Endothelial cell of umbilical vein (primary cell): Measurements from ENCODE around the gene NPTN. TPM values are rescaled to one million over a fixed set of nuclear protein-coding genes. Genes with fewer than 3 reads are reported as not detected.

Source experiments
- BruUV-seq: library from RNA; stranded (reverse); fragments of 400-500 nt; replicated peaks from 2 replicates; lab custom pipeline; 2021; lab: Mats Ljungman, UMichigan
- CTCF ChIA-PET: fragments of 300-600, 350-600 bp; sonication (Branson Sonifier 250); formaldehyde crosslinking; loops from one replicate; lab custom pipeline; 2021; ENCODE audit warnings: antibody characterized with exemption, inconsistent platforms; lab: Charles Lee
- POLR2A ChIA-PET: fragments of 300-600, 350-600 bp; sonication (Branson Sonifier 250); formaldehyde crosslinking; loops from one replicate; lab custom pipeline; 2021; ENCODE audit warnings: antibody characterized with exemption, inconsistent platforms; lab: Charles Lee
- DNase-seq: peaks from one replicate; pipeline ENCODE4 v3.0.0-alpha.2; 2011; ENCODE audit warnings: low read depth, low spot score
- FAIRE-seq: peaks from 2 replicates; lab custom pipeline; 2011; peaks lifted over from hg19 to GRCh38; lab: Jason Lieb, UNC
- H2AFZ ChIP-seq: 2 replicates; pipeline ENCODE4 v1.6.0; 2012; ENCODE audit warnings: low read depth, low read length, control low read depth, inconsistent platforms
- H3K27ac ChIP-seq: 2 replicates; pipeline ENCODE4 v1.5.1; 2011; ENCODE audit warnings: low read depth, mild to moderate bottlenecking, control low read depth, low read length, moderate library complexity; ENCODE audit not compliant: insufficient read depth
- H3K27me3 ChIP-seq, 2 experiments: 2 replicates each; pipeline versions ENCODE4 v1.6.0 to v1.6.1; 2011; ENCODE audit warnings: low read length in 2 of 2, mixed read lengths in 1 of 2; ENCODE audit not compliant: control insufficient read depth in 2 of 2, insufficient read depth in 2 of 2
- H3K36me3 ChIP-seq, 2 experiments: 2 replicates in 1 of 2; 3 replicates in 1 of 2; pipeline ENCODE4 v1.5.1; 2011; ENCODE audit warnings: low read length in 2 of 2, mild to moderate bottlenecking in 1 of 2, moderate library complexity in 1 of 2; ENCODE audit not compliant: control insufficient read depth in 2 of 2, insufficient read depth in 2 of 2; ENCODE audit errors: extremely low read depth in 1 of 2
- H3K4me1 ChIP-seq: 3 replicates; pipeline ENCODE4 v1.5.1; 2011; ENCODE audit warnings: mild to moderate bottlenecking, low read length; ENCODE audit not compliant: control insufficient read depth, insufficient read depth; ENCODE audit errors: extremely low read depth
- H3K4me2 ChIP-seq: 2 replicates; pipeline ENCODE4 v1.6.1; 2011; ENCODE audit warnings: low read length, control low read depth, mixed read lengths; ENCODE audit not compliant: insufficient read depth
- H3K4me3 ChIP-seq, 3 experiments: fragments of 200-600 bp in 1 of 3; sonication (generic), shearing (Covaris generic) in 1 of 3; replicated peaks in 1 of 3; 2 replicates each; pipeline ENCODE4 v1.5.1; 2011 to 2016; ENCODE audit warnings: control low read depth in 3 of 3, low read length in 3 of 3, mild to moderate bottlenecking in 2 of 3, inconsistent platforms in 1 of 3, low read depth in 1 of 3, moderate library complexity in 1 of 3; ENCODE audit not compliant: insufficient read depth in 1 of 3
- H3K79me2 ChIP-seq: 2 replicates; pipeline ENCODE4 v1.6.0; 2012; ENCODE audit warnings: low read length, inconsistent platforms; ENCODE audit not compliant: control insufficient read depth, insufficient read depth
- H3K9ac ChIP-seq: replicated peaks from 2 replicates; pipeline ENCODE3; 2011; ENCODE audit warnings: low read length, control low read depth; ENCODE audit not compliant: insufficient read depth; ENCODE audit errors: extremely low read depth
- H3K9me1 ChIP-seq: replicated peaks from 3 replicates; pipeline ENCODE4 v1.6.0; 2011; ENCODE audit warnings: mild to moderate bottlenecking, low read length; ENCODE audit not compliant: control insufficient read depth, insufficient read depth; ENCODE audit errors: extremely low read depth
- H3K9me3 ChIP-seq: replicated peaks from 2 replicates; pipeline ENCODE4 v1.5.1; 2012; ENCODE audit warnings: low read length, inconsistent platforms; ENCODE audit not compliant: control insufficient read depth, insufficient read depth
- H4K20me1 ChIP-seq: replicated peaks from 2 replicates; pipeline ENCODE3; 2011; ENCODE audit warnings: mild to moderate bottlenecking, low read length; ENCODE audit not compliant: control insufficient read depth, insufficient read depth; ENCODE audit errors: extremely low read depth
- CTCF ChIP-seq, 2 donors: IDR thresholded peaks; 1 replicate in 1 of 2; 2 replicates in 1 of 2; pipeline ENCODE4 v1.5.1; 2011; ENCODE audit warnings: low read length in 2 of 2, mild to moderate bottlenecking in 2 of 2, moderate library complexity in 2 of 2, control low read depth in 1 of 2, inconsistent platforms in 1 of 2, low read depth in 1 of 2; ENCODE audit not compliant: insufficient read depth in 1 of 2; ENCODE audit errors: extremely low read depth in 1 of 2
- EZH2 ChIP-seq: IDR thresholded peaks from 2 replicates; pipeline ENCODE4 v1.6.1; 2012; ENCODE audit warnings: borderline replicate concordance, low read depth, mild to moderate bottlenecking, moderate library complexity, low read length, inconsistent platforms; ENCODE audit not compliant: severe bottlenecking
- FOS ChIP-seq: IDR thresholded peaks from 2 replicates; pipeline ENCODE4 v1.6.1; 2011; ENCODE audit warnings: mild to moderate bottlenecking, low read length, moderate library complexity, borderline replicate concordance; ENCODE audit not compliant: insufficient read depth
- GATA2 ChIP-seq: IDR thresholded peaks from 2 replicates; pipeline ENCODE4 v1.7.0; 2011; ENCODE audit warnings: low read depth, mild to moderate bottlenecking, moderate library complexity, mixed read lengths, low read length; ENCODE audit not compliant: insufficient read length, insufficient read depth
- JUN ChIP-seq: IDR thresholded peaks from 2 replicates; pipeline ENCODE4 v1.6.1; 2011; ENCODE audit warnings: borderline replicate concordance, low read depth; ENCODE audit not compliant: insufficient read length, insufficient read depth
- MYC ChIP-seq: IDR thresholded peaks from one replicate; pipeline ENCODE4 v1.6.1; 2011; ENCODE audit warnings: mild to moderate bottlenecking, low read depth, low read length
- POLR2A ChIP-seq: IDR thresholded peaks from 2 replicates; pipeline ENCODE4 v1.6.1; 2012; ENCODE audit warnings: low read depth, mild to moderate bottlenecking, control low read depth, low read length
- POLR2AphosphoS5 ChIP-seq: IDR thresholded peaks from 2 replicates; pipeline ENCODE4 v1.6.1; 2012; ENCODE audit warnings: low read depth, mild to moderate bottlenecking, control low read depth, low read length, moderate library complexity; ENCODE audit not compliant: insufficient read depth
- dilution Hi-C: fragments of 300-500 bp; cut with MboI; formaldehyde crosslinking; loops from one replicate; pipeline ENCODE4 v1.15.0; 2019; ENCODE audit warnings: low sequenced_read_pairs; ENCODE audit not compliant: extremely low pct_ligation_motif_present
- intact Hi-C: fragments of 100-400 bp; cut with micrococcal nuclease; formaldehyde crosslinking; loops from one replicate; pipeline ENCODE4 v1.10.0; 2022
- polyA plus RNA-seq, 4 experiments: library from polyadenylated mRNA; depleted of rRNA in 3 of 4; stranded (reverse) in 3 of 4; unstranded in 1 of 4; fragments of >200 nt; gene quantifications; 2 replicates each; pipeline versions ENCODE4 v1.2.1 to v1.2.3, GENCODE V29; 2011 to 2012; ENCODE audit warnings: missing spikeins in 1 of 4
- total RNA-seq: library from RNA; stranded (reverse); gene quantifications from 2 replicates; pipeline ENCODE4 v1.2.3, GENCODE V29; 2021
- TF ChIP-seq, protein P1 (sequence below): IDR thresholded peaks from 2 replicates; pipeline ENCODE4 v1.6.1; 2011; ENCODE audit not compliant: insufficient read depth, insufficient read length

Gene NPTN
- total and polyA plus RNA-seq, 2 donors (not counting 3 experiments of a cell fraction or from before 2014, with no cell fraction given), result 77.4 to 81.3 TPM

DNA sequence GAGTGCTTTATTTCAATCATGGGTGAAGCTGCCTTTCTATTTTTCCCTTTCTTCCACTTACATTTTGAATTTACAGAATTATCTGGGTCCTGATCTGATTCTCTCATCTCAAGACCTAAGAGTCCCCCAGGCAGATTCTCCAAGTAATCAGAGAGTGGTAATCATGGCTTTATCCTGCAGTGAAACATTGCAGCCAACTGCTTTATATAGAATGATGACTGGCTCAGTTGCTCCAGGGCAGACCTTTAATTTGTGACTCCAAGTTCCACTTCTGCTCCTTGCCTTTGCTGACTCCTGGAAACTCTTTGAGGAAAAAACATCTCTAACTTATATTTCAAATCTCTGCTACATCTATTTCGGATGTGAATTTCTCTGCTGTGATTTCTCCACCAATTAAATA lies 25.5 kb upstream of the NPTN start:
- DNase-seq, result no peak
- intact Hi-C loops, result no loop called here
- POLR2A ChIA-PET, result no interaction called here
- no peak overlapping the region for H3K27ac ChIP-seq
- no peaks in the 10 kb centered on the region for H4K20me1 ChIP-seq
- dilution Hi-C loops, result no loop called here
- TF ChIP-seq CTCF (IDR thresholded peaks at IDR 0.05; ENCODE audit: extremely low read depth in 1 of 2, insufficient read depth in 1 of 2, low read depth in 1 of 2, low read length in 2 of 2) (no peak), JUN (no peak), FOS (no peak), POLR2AphosphoS5 (no peak), GATA2 (no peak), POLR2A (no peak), MYC (no peak), EZH2 (no peak)
- TF ChIP-seq, protein P1, sequence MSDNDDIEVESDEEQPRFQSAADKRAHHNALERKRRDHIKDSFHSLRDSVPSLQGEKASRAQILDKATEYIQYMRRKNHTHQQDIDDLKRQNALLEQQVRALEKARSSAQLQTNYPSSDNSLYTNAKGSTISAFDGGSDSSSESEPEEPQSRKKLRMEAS, result no peak
- H3K9me1 ChIP-seq, result no peaks in the 10 kb centered on the region
- H2AFZ ChIP-seq, result no peak overlapping the region
- H3K79me2 ChIP-seq, result no peaks in the 10 kb centered on the region
- FAIRE-seq, result no peak
- no peaks in the 10 kb centered on the region for H3K4me1 ChIP-seq
- H3K9ac ChIP-seq, result no peak overlapping the region
- no peak overlapping the region for H3K4me2 ChIP-seq
- CTCF ChIA-PET, result interaction anchor here (1.3 kb wide), 1 partner anchor 19 kb away, joined by 3 read pairs; no protein-coding TSS in a partner anchor
- H3K36me3 ChIP-seq, result no peaks in the 10 kb centered on the region
- BruUV-seq, result no TSS peak
- H3K9me3 ChIP-seq, result no peaks in the 10 kb centered on the region
- H3K4me3 ChIP-seq, result no peak overlapping the region
- H3K27me3 ChIP-seq, result peaks cover 6 to 9% of the 10 kb centered on the region in 2 experiments
